HepG2 (cell line): ENCODE data around the gene NOP56. TPM values are rescaled to one million over a fixed set of nuclear protein-coding genes. Genes with fewer than 3 reads are reported as not detected.

Source experiments
- ADNP ChIP-seq: sonication (generic); formaldehyde crosslinking; IDR thresholded peaks from 2 replicates; pipeline ENCODE4 v1.4.0; 2020; ENCODE audit warnings: missing genetic modification reagents
- BCLAF1 ChIP-seq: fragments of 450-650 bp; IDR thresholded peaks from 2 replicates; pipeline ENCODE4 v1.6.1; 2017; ENCODE audit warnings: mild to moderate bottlenecking
- CENPT ChIP-seq: sonication (generic); formaldehyde crosslinking; IDR thresholded peaks from 2 replicates; pipeline ENCODE4 v1.8.0; 2022; ENCODE audit warnings: low read depth, mild to moderate bottlenecking, moderate library complexity, missing genetic modification reagents
- HNF1B ChIP-seq: sonication (generic); formaldehyde crosslinking; IDR thresholded peaks from 2 replicates; pipeline ENCODE4 v1.5.1; 2020; ENCODE audit warnings: mild to moderate bottlenecking, moderate library complexity, missing genetic modification reagents
- HNRNPK ChIP-seq: fragments of 200-400 bp; formaldehyde crosslinking; IDR thresholded peaks from 2 replicates; pipeline ENCODE4 v1.6.1; 2018; ENCODE audit warnings: low read length, low read depth, moderate library complexity, mild to moderate bottlenecking; ENCODE audit not compliant: poor library complexity, severe bottlenecking
- IKZF1 ChIP-seq: fragments of 450-650 bp; IDR thresholded peaks from 2 replicates; pipeline ENCODE4 v1.7.1; 2016
- IKZF5 ChIP-seq: IDR thresholded peaks from 2 replicates; pipeline ENCODE4 v1.6.1; 2018; ENCODE audit warnings: missing genetic modification reagents, mild to moderate bottlenecking, missing compliant biosample characterization
- NFE2 ChIP-seq: sonication (generic); formaldehyde crosslinking; IDR thresholded peaks from 2 replicates; pipeline ENCODE4 v1.4.0; 2020; ENCODE audit warnings: missing genetic modification reagents
- NR2F6 ChIP-seq, 2 experiments: IDR thresholded peaks; 2 replicates each; pipeline ENCODE4 v1.6.1; 2016; ENCODE audit warnings: antibody characterized with exemption in 1 of 2, mild to moderate bottlenecking in 1 of 2
- TCF7 ChIP-seq: sonication (generic); IDR thresholded peaks from 2 replicates; pipeline ENCODE4 v1.6.1; 2016; ENCODE audit warnings: antibody characterized with exemption, low read depth
- ZBTB21 ChIP-seq: sonication (generic); formaldehyde crosslinking; IDR thresholded peaks from 2 replicates; pipeline ENCODE4 v1.4.0; 2020; ENCODE audit warnings: missing genetic modification reagents
- ZFP41 ChIP-seq: sonication (generic); formaldehyde crosslinking; IDR thresholded peaks from 2 replicates; pipeline ENCODE4 v1.4.0; 2020; ENCODE audit warnings: mild to moderate bottlenecking, missing genetic modification reagents, borderline replicate concordance
- ZNF143 ChIP-seq: sonication (generic); formaldehyde crosslinking; IDR thresholded peaks from 2 replicates; pipeline ENCODE4 v1.4.0; 2020; ENCODE audit warnings: missing genetic modification reagents
- ZNF3 ChIP-seq: IDR thresholded peaks from 2 replicates; pipeline ENCODE4 v1.7.0; 2017; ENCODE audit warnings: inconsistent platforms
- ZNF451 ChIP-seq: sonication (generic); formaldehyde crosslinking; IDR thresholded peaks from 2 replicates; pipeline ENCODE4 v1.5.0; 2020; ENCODE audit warnings: mild to moderate bottlenecking, missing genetic modification reagents
- ZNF562 ChIP-seq: sonication (generic); formaldehyde crosslinking; IDR thresholded peaks from 2 replicates; pipeline ENCODE4 v1.8.0; 2022; ENCODE audit warnings: missing genetic modification reagents, borderline replicate concordance
- ZNF607 ChIP-seq: sonication (generic); formaldehyde crosslinking; IDR thresholded peaks from 2 replicates; pipeline ENCODE4 v1.5.1; 2020; ENCODE audit warnings: missing genetic modification reagents, mild to moderate bottlenecking, borderline replicate concordance
- ZNF615 ChIP-seq: sonication (generic); formaldehyde crosslinking; IDR thresholded peaks from 2 replicates; pipeline ENCODE4 v1.5.0; 2020; ENCODE audit warnings: mild to moderate bottlenecking, missing genetic modification reagents, borderline replicate concordance
- ZNF674 ChIP-seq: sonication (generic); formaldehyde crosslinking; IDR thresholded peaks from 2 replicates; pipeline ENCODE4 v1.5.0; 2020; ENCODE audit warnings: low read depth, mild to moderate bottlenecking, missing genetic modification reagents
- ZNF746 ChIP-seq: sonication (generic); formaldehyde crosslinking; IDR thresholded peaks from 2 replicates; pipeline ENCODE4 v1.8.0; 2022; ENCODE audit warnings: mild to moderate bottlenecking, missing genetic modification reagents
- ZNF772 ChIP-seq: sonication (generic); formaldehyde crosslinking; IDR thresholded peaks from 2 replicates; pipeline ENCODE4 v1.5.0; 2020; ENCODE audit warnings: mild to moderate bottlenecking, missing genetic modification reagents
- ZNF773 ChIP-seq: sonication (generic); formaldehyde crosslinking; IDR thresholded peaks from 2 replicates; pipeline ENCODE4 v1.4.0; 2020; ENCODE audit warnings: missing genetic modification reagents, borderline replicate concordance
- ZNF83 ChIP-seq: sonication (generic); formaldehyde crosslinking; IDR thresholded peaks from 2 replicates; pipeline ENCODE4 v1.4.0; 2020; ENCODE audit warnings: missing genetic modification reagents, mild to moderate bottlenecking, borderline replicate concordance
- ZSCAN21 ChIP-seq: sonication (generic); formaldehyde crosslinking; IDR thresholded peaks from 2 replicates; pipeline ENCODE4 v1.8.0; 2022; ENCODE audit warnings: mild to moderate bottlenecking, missing genetic modification reagents, moderate library complexity, borderline replicate concordance
- polyA plus RNA-seq, 8 experiments: library from polyadenylated mRNA; depleted of rRNA in 3 of 8; stranded (reverse) in 7 of 8; unstranded in 1 of 8; fragments of >200 nt; fragmentation: Illumina TruSeq in 4 of 8; extraction: Trizol in 4 of 8; gene quantifications; 2 replicates each; pipeline versions ENCODE4 v1.2.1 to v1.2.3, GENCODE V29; 2011 to 2016; ENCODE audit warnings: low read depth in 4 of 8, missing spikeins in 1 of 8, mixed read lengths in 1 of 8; ENCODE audit not compliant: insufficient read depth in 1 of 8
- total RNA-seq, 5 experiments: library from RNA; depleted of rRNA; stranded (reverse); fragments of >200 nt; fragmentation: Illumina TruSeq; extraction: Trizol; gene quantifications; 2 replicates each; pipeline ENCODE4 v1.2.3, GENCODE V29; 2016; ENCODE audit warnings: low read depth in 1 of 5

Gene NOP56
- total and polyA plus RNA-seq, 2 of the 13 experiments (the other 11 are each of a cell fraction or from before 2014, with no cell fraction given): 369 to 1,116 TPM

- TF ChIP-seq ZBTB21 (CRISPR knock-in tag): no peak; the same call in 1 of the 2 replicates
- TF ChIP-seq NFE2 (CRISPR knock-in tag): no peak
- TF ChIP-seq TCF7: no peak
- TF ChIP-seq ZFP41 (CRISPR knock-in tag): no peak
- TF ChIP-seq ZNF674 (CRISPR knock-in tag): no peak; the same call in 1 of the 2 replicates
- TF ChIP-seq ADNP (CRISPR knock-in tag): no peak
- TF ChIP-seq ZNF773 (CRISPR knock-in tag): no peak; the same call in 1 of the 2 replicates
- no peak; the same call in 1 of the 2 replicates for TF ChIP-seq ZNF562 (CRISPR knock-in tag)
- TF ChIP-seq HNRNPK: peak; percentile 71
- no peak for TF ChIP-seq NR2F6 (IDR thresholded peaks at IDR 0.05)
- no peak for TF ChIP-seq NR2F6 (CRISPR knock-in tag; IDR thresholded peaks at IDR 0.05)
- TF ChIP-seq HNF1B: peak; percentile 79
- no peak for TF ChIP-seq IKZF5 (CRISPR knock-in tag)
- peak; percentile 83 for TF ChIP-seq ZNF607 (CRISPR knock-in tag)
- TF ChIP-seq CENPT (CRISPR knock-in tag): 0 out of 2 replicates have a peak, but pooled peaks have one; percentile 27
- TF ChIP-seq BCLAF1: no peak
- TF ChIP-seq ZNF83 (CRISPR knock-in tag): no peak; the same call in 1 of the 2 replicates
- peak; percentile 98 for TF ChIP-seq ZSCAN21 (CRISPR knock-in tag)
- no peak for TF ChIP-seq ZNF3 (CRISPR knock-in tag)
- no peak for TF ChIP-seq ZNF746 (CRISPR knock-in tag)
- TF ChIP-seq ZNF615 (CRISPR knock-in tag): no peak
- TF ChIP-seq IKZF1: no peak
- peak; percentile 87; the same call in 1 of the 2 replicates for TF ChIP-seq ZNF451 (CRISPR knock-in tag)
- TF ChIP-seq ZNF772: no peak; the same call in 1 of the 2 replicates
- TF ChIP-seq ZNF143 (CRISPR knock-in tag): peak; percentile 90
Measured at GRCh38 chr20:2652724-2653555, 508 bp downstream of the NOP56 start (continued).
